Retina (tissue), 1 donor: ENCODE results near the gene EFCAB14.
A peak's percentile ranks its signal among the peaks of the same experiment; 100 is the strongest.
"Not testable (repeated sequence)": the region's sequence is repeated elsewhere in the genome, so short reads cannot be mapped to it uniquely, and the experiment has no call there.

Source experiments
- DNase-seq: peaks from one replicate; pipeline ENCODE4 v3.0.0-alpha.2; 2016

Gene EFCAB14

GRCh38 chr1:46682064-46682463 is 36.9 kb downstream of the EFCAB14 start:
- no peak for DNase-seq

GRCh38 chr1:46681333-46682034 is 37.4 kb downstream of the EFCAB14 start:
- DNase-seq, result no peak

- no peak for DNase-seq
Observed at GRCh38 chr1:46679789-46680573, 38.9 kb downstream of the EFCAB14 start.

- no peak for DNase-seq
Observed at GRCh38 chr1:46677339-46677738, 41.6 kb downstream of the EFCAB14 start.

DNA sequence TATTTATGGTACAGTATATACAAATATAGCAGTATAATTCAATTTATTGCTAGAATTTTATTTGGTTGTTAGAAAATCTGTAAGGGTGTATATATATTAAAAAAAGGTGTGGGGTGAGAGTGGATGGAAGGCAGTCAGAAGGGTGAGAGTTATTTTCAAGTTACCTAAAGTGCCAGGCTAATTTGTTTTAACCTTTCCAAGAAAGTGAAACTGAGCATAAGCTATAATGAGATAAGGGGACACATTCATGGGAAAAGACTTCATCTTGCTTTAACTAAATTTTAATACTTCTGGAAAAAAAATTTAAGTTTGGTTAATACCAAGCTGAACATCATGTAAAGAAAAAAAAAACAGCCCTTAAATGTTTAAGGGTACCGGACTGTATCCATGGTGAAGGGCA is 42.4 kb downstream of the EFCAB14 start:
- DNase-seq, result no peak

GRCh38 chr1:46675549-46676314 is 43.2 kb downstream of the EFCAB14 start:
- no peak for DNase-seq

GRCh38 chr1:46673749-46674182 is 45.1 kb downstream of the EFCAB14 start:
- no peak for DNase-seq

- DNase-seq, result no peak
Observed at GRCh38 chr1:46672696-46673095, 46.2 kb downstream of the EFCAB14 start.

DNA sequence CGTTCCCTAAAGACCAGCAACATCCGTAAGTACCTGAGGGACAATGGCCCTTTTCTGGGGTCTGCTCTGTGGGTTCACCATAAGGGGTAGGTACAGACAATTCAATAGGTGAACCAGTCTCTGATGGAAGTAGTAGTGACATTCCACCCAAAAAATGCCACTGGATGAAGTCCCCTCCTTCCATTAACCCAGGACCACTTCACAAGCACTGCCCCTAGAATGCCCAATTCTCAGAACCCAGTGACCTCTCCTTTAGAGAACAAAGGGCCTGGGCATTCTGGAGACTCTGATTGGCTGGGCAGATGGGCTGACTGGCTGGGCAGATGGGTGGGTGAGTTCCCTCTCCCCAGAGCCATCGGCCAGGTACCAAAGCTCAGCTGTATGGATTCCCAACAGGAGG is 47.4 kb downstream of the EFCAB14 start, which contains the start of gene TEX38:
Gene TEX38, plus strand, starts transcription at position 301 of the 400 bp plus-strand sequence. Its CDS starts 81 bp downstream, at position 382.
- DNase-seq, result no peak

DNA sequence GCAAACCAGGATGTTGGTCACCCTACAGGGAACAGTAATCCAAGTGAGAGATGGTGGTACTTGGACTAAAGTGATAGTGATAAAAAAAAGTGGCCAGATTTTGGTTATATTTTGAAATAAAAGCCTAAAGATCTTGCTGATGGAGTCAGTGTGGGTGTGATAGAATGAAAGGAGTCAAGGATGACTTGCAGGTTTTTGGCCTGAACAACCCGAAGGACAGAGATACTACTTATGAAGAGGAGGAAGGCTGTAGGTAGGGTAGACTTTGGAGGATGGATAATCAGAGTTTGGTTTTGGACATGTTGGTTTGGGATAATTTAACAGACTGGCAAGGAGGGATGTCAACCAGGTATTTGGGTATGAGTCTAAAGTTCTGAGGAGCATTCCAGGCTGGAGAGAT is 48.8 kb downstream of the EFCAB14 start:
- no peak for DNase-seq

- peak; percentile 79 for DNase-seq
Observed at GRCh38 chr1:46667782-46668760, 50.8 kb downstream of the EFCAB14 start, which contains the start of gene ATPAF1. ATPAF1 (minus strand) TSS chr1:46668364; CDS start chr1:46668322, 42 bp downstream.

GRCh38 chr1:46665983-46666382 is 52.9 kb downstream of the EFCAB14 start:
- DNase-seq, result no peak

GRCh38 chr1:46662919-46663318 is 56.0 kb downstream of the EFCAB14 start:
- not testable (repeated sequence) for DNase-seq

- DNase-seq, result not testable (repeated sequence)
Observed at GRCh38 chr1:46660116-46660515, 58.8 kb downstream of the EFCAB14 start.

GRCh38 chr1:46659307-46659870 is 59.5 kb downstream of the EFCAB14 start:
- no peak for DNase-seq

DNA sequence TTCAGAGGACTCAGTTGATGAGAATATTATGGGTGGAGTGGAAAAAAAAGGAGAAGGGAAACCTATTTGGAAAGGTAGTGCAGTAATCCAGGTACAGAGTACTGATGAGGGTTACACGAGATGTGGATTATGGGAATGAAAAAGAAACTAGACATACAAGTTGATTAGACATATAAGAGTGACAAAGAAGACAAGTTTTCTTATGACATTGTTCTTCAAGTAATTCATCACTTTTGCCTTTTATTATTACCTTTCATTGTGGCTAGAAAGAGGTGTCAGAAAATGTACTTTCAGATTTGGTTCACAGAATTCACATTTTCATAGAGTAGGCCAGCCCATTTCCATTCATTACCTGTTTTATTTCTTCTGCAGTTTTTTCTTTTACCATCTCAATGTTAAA is 61.1 kb downstream of the EFCAB14 start:
- DNase-seq, result no peak

- DNase-seq, result no peak
Observed at GRCh38 chr1:46656643-46657042, 62.3 kb downstream of the EFCAB14 start.

DNA sequence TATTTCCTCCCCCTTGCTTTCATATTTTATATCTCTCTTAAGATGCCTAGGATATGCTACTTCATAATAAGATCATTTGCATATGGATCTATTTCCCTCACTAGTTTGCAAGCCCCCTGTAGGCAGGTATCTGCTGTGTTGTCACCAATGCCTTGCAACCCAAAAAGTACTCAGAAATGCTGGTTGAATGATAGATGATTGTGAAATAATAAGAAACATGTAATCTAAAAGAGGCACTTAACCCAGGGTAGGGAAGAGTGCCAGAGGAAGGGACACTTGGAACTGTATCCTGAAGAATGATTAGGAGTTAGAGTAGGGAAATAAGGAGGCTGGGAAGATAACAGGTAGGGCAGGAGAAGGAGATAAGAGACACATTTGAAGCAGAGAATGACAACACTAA is 63.1 kb downstream of the EFCAB14 start:
- DNase-seq, result no peak

GRCh38 chr1:46654698-46655097 is 64.2 kb downstream of the EFCAB14 start:
- not testable (repeated sequence) for DNase-seq

DNA sequence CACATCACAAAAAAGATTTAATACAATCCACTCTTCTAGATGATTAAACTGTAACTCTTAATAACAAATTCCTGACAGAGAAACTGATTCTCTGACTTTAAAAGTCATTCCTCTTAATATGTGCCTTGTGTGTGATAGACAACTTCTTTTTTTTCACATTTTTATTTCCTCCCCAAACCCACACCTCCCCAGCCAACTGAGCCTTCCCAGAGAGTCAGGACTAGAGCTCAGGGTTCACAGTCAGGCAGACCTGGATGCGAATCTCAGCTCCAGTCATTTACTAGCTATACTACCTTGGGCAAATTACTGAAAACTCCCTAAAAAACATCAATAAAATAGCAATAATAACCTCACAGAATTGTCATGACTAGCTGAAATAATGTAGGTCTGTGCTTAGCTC is 64.9 kb downstream of the EFCAB14 start:
- no peak for DNase-seq

- DNase-seq, result no peak
Observed at GRCh38 chr1:46653405-46653958, 65.4 kb downstream of the EFCAB14 start.
